ENCODE data around the gene U2AF1L4. TPM values are rescaled to one million over a fixed set of nuclear protein-coding genes. Genes with fewer than 3 reads are reported as not detected.

Gene U2AF1L4
- 20.0 and 20.9 TPM in 2 replicates for total RNA-seq (2014; rRNA removed; shearing (Covaris generic))

- peak; percentile 100 for DNase-seq (ENCODE audit: low spot score)
Observed at GRCh38 chr19:35745328-35746086, at the start of gene U2AF1L4, which contains the start of gene PSENEN. TSS of gene U2AF1L4 (minus strand) at chr19:35745418. CDS start at chr19:35745391, 27 bp downstream. TSS of gene PSENEN (plus strand) at chr19:35745651. CDS start at chr19:35745931, 280 bp downstream.

- peak; percentile 38 for DNase-seq (ENCODE audit: low spot score)
Observed at GRCh38 chr19:35793381-35794165, 48.4 kb upstream of the U2AF1L4 start.

GRCh38 chr19:35792888-35793287, 47.7 kb upstream of the U2AF1L4 start:
- DNase-seq (ENCODE audit: low spot score), result no peak

- no peak for DNase-seq (ENCODE audit: low spot score)
Observed at GRCh38 chr19:35792312-35792711, 47.1 kb upstream of the U2AF1L4 start.

DNA sequence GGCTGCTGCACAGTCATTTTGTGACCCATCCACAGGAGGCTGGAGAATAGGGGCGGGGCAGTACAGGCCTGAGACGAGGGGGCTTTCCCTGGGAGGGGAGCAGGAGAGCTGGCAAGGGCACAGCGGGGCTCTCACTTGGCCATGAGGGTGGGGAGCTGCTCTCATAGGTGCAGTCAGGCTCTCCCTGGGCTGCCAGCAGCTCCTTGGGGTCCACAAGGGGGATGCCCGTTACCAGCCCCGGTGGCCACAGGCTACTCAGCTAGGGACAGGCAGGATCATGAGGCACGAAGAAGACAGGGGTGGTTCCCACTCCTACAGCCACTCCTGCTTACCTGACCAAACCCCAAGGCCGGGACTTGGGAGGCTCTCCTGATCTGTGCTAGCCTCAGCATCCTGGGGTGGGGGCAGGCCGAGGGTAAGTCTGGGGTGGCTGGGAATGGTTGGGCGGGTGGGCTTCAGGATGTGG, 46.6 kb upstream of the U2AF1L4 start:
- no peak for DNase-seq (ENCODE audit: low spot score)

GRCh38 chr19:35790981-35791813, 46.0 kb upstream of the U2AF1L4 start:
- DNase-seq (ENCODE audit: low spot score), result no peak

GRCh38 chr19:35789978-35790944, 45.0 kb upstream of the U2AF1L4 start:
- DNase-seq (ENCODE audit: low spot score), result no peak

DNA sequence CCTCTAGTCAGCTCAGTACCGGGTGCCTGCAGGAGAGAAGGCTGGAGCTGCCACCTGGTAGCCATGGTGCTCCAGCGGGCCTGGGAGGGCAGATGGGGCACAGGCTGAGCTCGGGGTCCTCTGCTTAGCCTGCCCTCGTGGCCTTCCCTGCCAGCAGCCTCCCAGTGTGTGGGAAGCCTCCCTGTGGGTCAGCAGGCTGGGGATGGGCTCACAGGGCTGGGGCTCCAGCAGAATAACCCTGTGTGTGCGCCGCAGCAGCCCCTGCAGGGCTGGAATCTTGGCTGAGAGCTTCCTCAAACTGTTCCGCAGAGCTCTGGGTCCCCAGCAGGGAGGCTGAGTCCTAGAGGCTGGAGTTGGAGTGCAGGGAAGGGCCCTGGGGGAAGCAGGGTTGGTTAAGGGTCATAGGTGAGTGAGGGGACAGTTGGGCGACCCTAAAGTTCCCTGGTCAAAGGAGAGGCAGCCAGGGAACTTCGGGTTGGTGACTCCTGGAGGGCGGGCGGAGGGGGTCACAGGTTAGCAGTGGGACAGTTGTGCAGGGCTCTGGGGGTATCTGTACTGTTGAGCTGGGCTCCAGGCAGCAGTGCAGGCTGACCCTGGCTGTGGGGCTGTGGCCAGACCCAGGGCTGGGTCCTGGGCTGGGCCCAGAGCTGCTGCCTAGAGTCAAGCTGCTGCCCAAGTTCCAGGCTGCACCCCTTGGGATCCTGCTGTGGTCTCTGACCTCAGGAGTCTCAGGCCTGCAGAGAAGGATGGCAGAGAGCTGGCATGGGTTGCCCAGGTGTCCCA, 44.2 kb upstream of the U2AF1L4 start:
- DNase-seq (ENCODE audit: low spot score), result no peak

GRCh38 chr19:35788205-35788960, 43.2 kb upstream of the U2AF1L4 start:
- no peak for DNase-seq (ENCODE audit: low spot score)

DNA sequence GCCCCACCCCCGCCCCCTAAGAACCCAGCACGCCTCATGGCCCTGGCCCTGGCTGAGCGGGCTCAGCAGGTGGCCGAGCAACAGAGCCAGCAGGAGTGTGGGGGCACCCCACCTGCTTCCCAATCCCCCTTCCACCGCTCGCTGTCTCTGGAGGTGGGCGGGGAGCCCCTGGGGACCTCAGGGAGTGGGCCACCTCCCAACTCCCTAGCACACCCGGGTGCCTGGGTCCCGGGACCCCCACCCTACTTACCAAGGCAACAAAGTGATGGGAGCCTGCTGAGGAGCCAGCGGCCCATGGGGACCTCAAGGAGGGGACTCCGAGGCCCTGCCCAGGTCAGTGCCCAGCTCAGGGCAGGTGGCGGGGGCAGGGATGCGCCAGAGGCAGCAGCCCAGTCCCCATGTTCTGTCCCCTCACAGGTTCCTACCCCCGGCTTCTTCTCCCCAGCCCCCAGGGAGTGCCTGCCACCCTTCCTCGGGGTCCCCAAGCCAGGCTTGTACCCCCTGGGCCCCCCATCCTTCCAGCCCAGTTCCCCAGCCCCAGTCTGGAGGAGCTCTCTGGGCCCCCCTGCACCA, 42.1 kb upstream of the U2AF1L4 start:
- no peak for DNase-seq (ENCODE audit: low spot score)

GRCh38 chr19:35786299-35787160, 41.3 kb upstream of the U2AF1L4 start:
- DNase-seq (ENCODE audit: low spot score), result no peak

- no peak for DNase-seq (ENCODE audit: low spot score)
Observed at GRCh38 chr19:35785339-35785627, 40.1 kb upstream of the U2AF1L4 start.

GRCh38 chr19:35784503-35785338, 39.5 kb upstream of the U2AF1L4 start:
- no peak for DNase-seq (ENCODE audit: low spot score)

GRCh38 chr19:35783469-35784434, 38.5 kb upstream of the U2AF1L4 start:
- DNase-seq (ENCODE audit: low spot score), result no peak

- DNase-seq (ENCODE audit: low spot score), result no peak
Observed at GRCh38 chr19:35782589-35782988, 37.4 kb upstream of the U2AF1L4 start.

DNA sequence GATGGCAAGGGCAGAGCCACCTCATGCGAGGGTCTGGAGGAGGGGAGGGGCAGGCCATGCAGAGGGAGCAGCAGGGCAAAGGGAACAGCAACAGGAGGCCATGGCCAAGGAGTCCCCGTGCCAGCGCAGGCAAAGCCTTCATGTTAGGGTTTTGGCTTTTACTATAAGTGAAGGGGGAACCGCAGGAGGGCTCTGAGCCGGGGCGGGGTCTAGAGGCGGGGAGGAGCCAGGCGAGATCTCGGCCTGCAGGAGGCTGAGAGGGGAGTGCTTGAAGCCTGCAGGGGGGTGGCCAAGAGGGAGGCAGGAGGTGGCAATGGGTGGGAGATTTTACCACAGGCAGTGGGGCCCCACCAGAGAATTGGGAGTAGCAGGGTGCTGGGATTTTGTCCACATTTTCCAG, 36.4 kb upstream of the U2AF1L4 start:
- no peak for DNase-seq (ENCODE audit: low spot score)

All from HT-29 (cell line).